ENCODE results near the gene CEP68.

CEP68 gene

DNA sequence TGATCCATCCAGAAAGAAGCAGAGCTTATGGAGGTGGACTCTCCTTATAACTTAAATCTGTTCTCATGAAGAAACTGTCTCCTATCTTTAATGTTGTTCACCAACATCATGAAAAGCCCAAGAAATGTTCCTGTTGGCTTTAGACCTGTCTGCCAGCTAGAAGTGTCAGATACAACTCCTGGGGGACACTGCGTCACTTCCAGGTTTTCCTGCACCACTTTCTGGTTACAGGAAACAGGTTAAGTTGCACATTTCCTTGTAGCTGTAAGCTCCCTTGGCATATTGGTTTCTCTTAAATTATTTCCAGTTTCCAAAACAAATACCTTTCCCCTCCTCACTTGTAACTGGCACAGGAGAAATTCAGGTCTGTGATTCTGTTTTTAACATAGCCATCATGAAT is 2.9 kb downstream of the CEP68 start:
- Histone ChIP-seq H3K36me3 (0 out of 2 replicates have a peak, but pooled peaks cover 3% of the 10 kb centered on the region), H3K4me3 (ENCODE audit: low read depth, low read length) (no peak overlapping the region), H3K4me1 (no peaks in the 10 kb centered on the region), H3K9me3 (no peaks in the 10 kb centered on the region), H3K27me3 (no peaks in the 10 kb centered on the region)
- no peak for TF ChIP-seq CTCF (IDR thresholded peaks at IDR 0.05; ENCODE audit: low read depth, low read length)
- DNase-seq = no peak

- H3K36me3 ChIP-seq = 0 out of 2 replicates have a peak, but pooled peaks cover 3% of the 10 kb centered on the region
- DNase-seq = no peak
- no peaks in the 10 kb centered on the region for H3K9me3 ChIP-seq
- no peak for TF ChIP-seq CTCF (IDR thresholded peaks at IDR 0.05; ENCODE audit: low read depth, low read length)
- no peak overlapping the region for H3K4me3 ChIP-seq (ENCODE audit: low read depth, low read length)
- H3K4me1 ChIP-seq = no peaks in the 10 kb centered on the region
- H3K27me3 ChIP-seq = no peaks in the 10 kb centered on the region
These were observed 5.1 kb downstream of the CEP68 start for GRCh38 chr2:65061146-65061909.

GRCh38 chr2:65061910-65062339 is 5.7 kb downstream of the CEP68 start:
- no peaks in the 10 kb centered on the region for H3K9me3 ChIP-seq
- no peak for DNase-seq
- H3K4me1 ChIP-seq = no peaks in the 10 kb centered on the region
- H3K27me3 ChIP-seq = no peaks in the 10 kb centered on the region
- no peak for TF ChIP-seq CTCF (IDR thresholded peaks at IDR 0.05; ENCODE audit: low read depth, low read length)
- H3K36me3 ChIP-seq = no peaks in the 10 kb centered on the region
- no peak overlapping the region for H3K4me3 ChIP-seq (ENCODE audit: low read depth, low read length)

- H3K36me3 ChIP-seq = no peaks in the 10 kb centered on the region
- no peak for DNase-seq
- TF ChIP-seq CTCF (IDR thresholded peaks at IDR 0.05; ENCODE audit: low read depth, low read length) = no peak
- H3K9me3 ChIP-seq = no peaks in the 10 kb centered on the region
- no peaks in the 10 kb centered on the region for H3K27me3 ChIP-seq
- no peak overlapping the region for H3K4me3 ChIP-seq (ENCODE audit: low read depth, low read length)
- H3K4me1 ChIP-seq = no peaks in the 10 kb centered on the region
These were observed 6.9 kb downstream of the CEP68 start for GRCh38 chr2:65062843-65063825.

- H3K4me3 ChIP-seq (ENCODE audit: low read depth, low read length) = no peak overlapping the region
- DNase-seq = peak; percentile 30
- H3K4me1 ChIP-seq = no peaks in the 10 kb centered on the region
- no peaks in the 10 kb centered on the region; the same call in 1 of the 2 replicates for H3K36me3 ChIP-seq
- peak; percentile 43 for TF ChIP-seq CTCF (IDR thresholded peaks at IDR 0.05; ENCODE audit: low read depth, low read length)
- no peaks in the 10 kb centered on the region for H3K27me3 ChIP-seq
- no peaks in the 10 kb centered on the region for H3K9me3 ChIP-seq
These were observed 8.7 kb downstream of the CEP68 start for GRCh38 chr2:65064728-65065552.

All from BE2C (cell line).